ENCODE data around the gene RDH8. TPM values are rescaled to one million over a fixed set of nuclear protein-coding genes. Genes with fewer than 3 reads are reported as not detected.

Gene RDH8
- total and polyA plus RNA-seq, 10 of the 15 experiments (the other 5 are each of a cell fraction or from before 2014, with no cell fraction given), result 0.04 to 0.58 (median 0.05) TPM; not detected in 7

- TF ChIP-seq RCOR1 (conservative IDR thresholded peaks at IDR 0.05; ENCODE audit: low read depth, low read length) (no peak), MXI1 (IDR thresholded peaks at IDR 0.05; ENCODE audit: low read depth, low read length) (no peak), ETV6 (conservative IDR thresholded peaks at IDR 0.05 in 1 of 2, IDR thresholded peaks at IDR 0.05 in 1 of 2; ENCODE audit: borderline replicate concordance in 1 of 2, low read depth in 1 of 2) (no peak)
Observed at GRCh38 chr19:9968820-9969687, 44.2 kb upstream of the RDH8 start (continued).

GRCh38 chr19:9969688-9969975 is 43.7 kb upstream of the RDH8 start:
- H2AFZ ChIP-seq (ENCODE audit: control insufficient read depth, low read depth, low read length), result no peak overlapping the region
- no peaks in the 10 kb centered on the region for H3K27me3 ChIP-seq (replicated peaks in 1 of 2; ENCODE audit: control insufficient read depth in 2 of 2, insufficient read depth in 2 of 2, low read length in 1 of 2)
- in situ Hi-C loops (cut with MboI), result no loop called here
- SMC1A ChIA-PET (ENCODE audit: uncharacterized antibody, unreplicated experiment), result no interaction called here
- no peaks in the 10 kb centered on the region for H4K20me1 ChIP-seq (ENCODE audit: control insufficient read depth, insufficient read depth)
- no peak overlapping the region for H3K4me3 ChIP-seq
- ATAC-seq (no peak), FAIRE-seq (no peak), DNase-seq (ENCODE audit: low read depth, low spot score) (no peak)
- no peak overlapping the region for H3K27ac ChIP-seq (ENCODE audit: control insufficient read depth, insufficient read depth)
- H3K9ac ChIP-seq (ENCODE audit: control insufficient read depth, insufficient read depth, low read length), result no peak overlapping the region
- RAD21 ChIA-PET (ENCODE audit: unreplicated experiment), result no interaction called here
- CTCF ChIA-PET, result no interaction called here
- no peaks in the 10 kb centered on the region for H3K9me3 ChIP-seq (replicated peaks; ENCODE audit: control insufficient read depth, insufficient read depth, low read length)
- POLR2A ChIA-PET, result no interaction called here
- no peaks in the 10 kb centered on the region for H3K4me1 ChIP-seq (ENCODE audit: control insufficient read depth, insufficient read depth, low read length)
- H3K36me3 ChIP-seq (ENCODE audit: control insufficient read depth in 2 of 2, insufficient read depth in 2 of 2, low read length in 1 of 2), result no peaks in the 10 kb centered on the region
- 50% methylated on average over 1 of the region's 2 CpGs for WGBS (ENCODE audit: insufficient coverage, insufficient replicate concordance, low lambda C conversion rate, missing lambda C conversion rate)
- TF ChIP-seq, protein P1, sequence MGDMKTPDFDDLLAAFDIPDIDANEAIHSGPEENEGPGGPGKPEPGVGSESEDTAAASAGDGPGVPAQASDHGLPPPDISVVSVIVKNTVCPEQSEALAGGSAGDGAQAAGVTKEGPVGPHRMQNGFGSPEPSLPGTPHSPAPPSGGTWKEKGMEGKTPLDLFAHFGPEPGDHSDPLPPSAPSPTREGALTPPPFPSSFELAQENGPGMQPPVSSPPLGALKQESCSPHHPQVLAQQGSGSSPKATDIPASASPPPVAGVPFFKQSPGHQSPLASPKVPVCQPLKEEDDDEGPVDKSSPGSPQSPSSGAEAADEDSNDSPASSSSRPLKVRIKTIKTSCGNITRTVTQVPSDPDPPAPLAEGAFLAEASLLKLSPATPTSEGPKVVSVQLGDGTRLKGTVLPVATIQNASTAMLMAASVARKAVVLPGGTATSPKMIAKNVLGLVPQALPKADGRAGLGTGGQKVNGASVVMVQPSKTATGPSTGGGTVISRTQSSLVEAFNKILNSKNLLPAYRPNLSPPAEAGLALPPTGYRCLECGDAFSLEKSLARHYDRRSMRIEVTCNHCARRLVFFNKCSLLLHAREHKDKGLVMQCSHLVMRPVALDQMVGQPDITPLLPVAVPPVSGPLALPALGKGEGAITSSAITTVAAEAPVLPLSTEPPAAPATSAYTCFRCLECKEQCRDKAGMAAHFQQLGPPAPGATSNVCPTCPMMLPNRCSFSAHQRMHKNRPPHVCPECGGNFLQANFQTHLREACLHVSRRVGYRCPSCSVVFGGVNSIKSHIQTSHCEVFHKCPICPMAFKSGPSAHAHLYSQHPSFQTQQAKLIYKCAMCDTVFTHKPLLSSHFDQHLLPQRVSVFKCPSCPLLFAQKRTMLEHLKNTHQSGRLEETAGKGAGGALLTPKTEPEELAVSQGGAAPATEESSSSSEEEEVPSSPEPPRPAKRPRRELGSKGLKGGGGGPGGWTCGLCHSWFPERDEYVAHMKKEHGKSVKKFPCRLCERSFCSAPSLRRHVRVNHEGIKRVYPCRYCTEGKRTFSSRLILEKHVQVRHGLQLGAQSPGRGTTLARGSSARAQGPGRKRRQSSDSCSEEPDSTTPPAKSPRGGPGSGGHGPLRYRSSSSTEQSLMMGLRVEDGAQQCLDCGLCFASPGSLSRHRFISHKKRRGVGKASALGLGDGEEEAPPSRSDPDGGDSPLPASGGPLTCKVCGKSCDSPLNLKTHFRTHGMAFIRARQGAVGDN (IDR thresholded peaks at IDR 0.05), result no peak
- TF ChIP-seq RELA (IDR thresholded peaks at IDR 0.05; ENCODE audit: borderline replicate concordance, partially characterized antibody), result no peak
- TF ChIP-seq, protein P2, sequence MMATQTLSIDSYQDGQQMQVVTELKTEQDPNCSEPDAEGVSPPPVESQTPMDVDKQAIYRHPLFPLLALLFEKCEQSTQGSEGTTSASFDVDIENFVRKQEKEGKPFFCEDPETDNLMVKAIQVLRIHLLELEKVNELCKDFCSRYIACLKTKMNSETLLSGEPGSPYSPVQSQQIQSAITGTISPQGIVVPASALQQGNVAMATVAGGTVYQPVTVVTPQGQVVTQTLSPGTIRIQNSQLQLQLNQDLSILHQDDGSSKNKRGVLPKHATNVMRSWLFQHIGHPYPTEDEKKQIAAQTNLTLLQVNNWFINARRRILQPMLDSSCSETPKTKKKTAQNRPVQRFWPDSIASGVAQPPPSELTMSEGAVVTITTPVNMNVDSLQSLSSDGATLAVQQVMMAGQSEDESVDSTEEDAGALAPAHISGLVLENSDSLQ (IDR thresholded peaks at IDR 0.05), result no peak
- intact Hi-C loops (cut with micrococcal nuclease; ENCODE audit: unreplicated experiment), result no loop called here
- H3K4me2 ChIP-seq (ENCODE audit: control insufficient read depth, insufficient read depth), result no peak overlapping the region
- H3K79me2 ChIP-seq (ENCODE audit: control insufficient read depth, insufficient read depth, low read length), result no peaks in the 10 kb centered on the region
- BruUV-seq (replicated peaks), result no TSS peak

All from GM12878 (cell line).